Endothelial cell of umbilical vein (primary cell): ENCODE data around the gene PPFIA2. TPM values are rescaled to one million over a fixed set of nuclear protein-coding genes. Genes with fewer than 3 reads are reported as not detected.

Experiments
- BruUV-seq: library from RNA; stranded (reverse); fragments of 400-500 nt; replicated peaks from 2 replicates; lab custom pipeline; 2021; lab: Mats Ljungman, UMichigan
- CTCF ChIA-PET: fragments of 300-600, 350-600 bp; sonication (Branson Sonifier 250); formaldehyde crosslinking; loops from one replicate; lab custom pipeline; 2021; ENCODE audit warnings: antibody characterized with exemption, inconsistent platforms; lab: Charles Lee
- POLR2A ChIA-PET: fragments of 300-600, 350-600 bp; sonication (Branson Sonifier 250); formaldehyde crosslinking; loops from one replicate; lab custom pipeline; 2021; ENCODE audit warnings: antibody characterized with exemption, inconsistent platforms; lab: Charles Lee
- DNase-seq: peaks from one replicate; pipeline ENCODE4 v3.0.0-alpha.2; 2011; ENCODE audit warnings: low read depth, low spot score
- FAIRE-seq: peaks from 2 replicates; lab custom pipeline; 2011; peaks lifted over from hg19 to GRCh38; lab: Jason Lieb, UNC
- H2AFZ ChIP-seq: 2 replicates; pipeline ENCODE4 v1.6.0; 2012; ENCODE audit warnings: low read depth, low read length, control low read depth, inconsistent platforms
- H3K27ac ChIP-seq: 2 replicates; pipeline ENCODE4 v1.5.1; 2011; ENCODE audit warnings: low read depth, mild to moderate bottlenecking, control low read depth, low read length, moderate library complexity; ENCODE audit not compliant: insufficient read depth
- H3K27me3 ChIP-seq, 2 experiments: 2 replicates each; pipeline versions ENCODE4 v1.6.0 to v1.6.1; 2011; ENCODE audit warnings: low read length in 2 of 2, mixed read lengths in 1 of 2; ENCODE audit not compliant: control insufficient read depth in 2 of 2, insufficient read depth in 2 of 2
- H3K36me3 ChIP-seq, 2 experiments: 2 replicates in 1 of 2; 3 replicates in 1 of 2; pipeline ENCODE4 v1.5.1; 2011; ENCODE audit warnings: low read length in 2 of 2, mild to moderate bottlenecking in 1 of 2, moderate library complexity in 1 of 2; ENCODE audit not compliant: control insufficient read depth in 2 of 2, insufficient read depth in 2 of 2; ENCODE audit errors: extremely low read depth in 1 of 2
- H3K4me1 ChIP-seq: 3 replicates; pipeline ENCODE4 v1.5.1; 2011; ENCODE audit warnings: mild to moderate bottlenecking, low read length; ENCODE audit not compliant: control insufficient read depth, insufficient read depth; ENCODE audit errors: extremely low read depth
- H3K4me2 ChIP-seq: 2 replicates; pipeline ENCODE4 v1.6.1; 2011; ENCODE audit warnings: low read length, control low read depth, mixed read lengths; ENCODE audit not compliant: insufficient read depth
- H3K4me3 ChIP-seq, 3 experiments: fragments of 200-600 bp in 1 of 3; sonication (generic), shearing (Covaris generic) in 1 of 3; replicated peaks in 1 of 3; 2 replicates each; pipeline ENCODE4 v1.5.1; 2011 to 2016; ENCODE audit warnings: control low read depth in 3 of 3, low read length in 3 of 3, mild to moderate bottlenecking in 2 of 3, inconsistent platforms in 1 of 3, low read depth in 1 of 3, moderate library complexity in 1 of 3; ENCODE audit not compliant: insufficient read depth in 1 of 3
- H3K79me2 ChIP-seq: 2 replicates; pipeline ENCODE4 v1.6.0; 2012; ENCODE audit warnings: low read length, inconsistent platforms; ENCODE audit not compliant: control insufficient read depth, insufficient read depth
- H3K9ac ChIP-seq: replicated peaks from 2 replicates; pipeline ENCODE3; 2011; ENCODE audit warnings: low read length, control low read depth; ENCODE audit not compliant: insufficient read depth; ENCODE audit errors: extremely low read depth
- H3K9me1 ChIP-seq: replicated peaks from 3 replicates; pipeline ENCODE4 v1.6.0; 2011; ENCODE audit warnings: mild to moderate bottlenecking, low read length; ENCODE audit not compliant: control insufficient read depth, insufficient read depth; ENCODE audit errors: extremely low read depth
- H3K9me3 ChIP-seq: replicated peaks from 2 replicates; pipeline ENCODE4 v1.5.1; 2012; ENCODE audit warnings: low read length, inconsistent platforms; ENCODE audit not compliant: control insufficient read depth, insufficient read depth
- H4K20me1 ChIP-seq: replicated peaks from 2 replicates; pipeline ENCODE3; 2011; ENCODE audit warnings: mild to moderate bottlenecking, low read length; ENCODE audit not compliant: control insufficient read depth, insufficient read depth; ENCODE audit errors: extremely low read depth
- EZH2 ChIP-seq: IDR thresholded peaks from 2 replicates; pipeline ENCODE4 v1.6.1; 2012; ENCODE audit warnings: borderline replicate concordance, low read depth, mild to moderate bottlenecking, moderate library complexity, low read length, inconsistent platforms; ENCODE audit not compliant: severe bottlenecking
- FOS ChIP-seq: IDR thresholded peaks from 2 replicates; pipeline ENCODE4 v1.6.1; 2011; ENCODE audit warnings: mild to moderate bottlenecking, low read length, moderate library complexity, borderline replicate concordance; ENCODE audit not compliant: insufficient read depth
- GATA2 ChIP-seq: IDR thresholded peaks from 2 replicates; pipeline ENCODE4 v1.7.0; 2011; ENCODE audit warnings: low read depth, mild to moderate bottlenecking, moderate library complexity, mixed read lengths, low read length; ENCODE audit not compliant: insufficient read length, insufficient read depth
- JUN ChIP-seq: IDR thresholded peaks from 2 replicates; pipeline ENCODE4 v1.6.1; 2011; ENCODE audit warnings: borderline replicate concordance, low read depth; ENCODE audit not compliant: insufficient read length, insufficient read depth
- MYC ChIP-seq: IDR thresholded peaks from one replicate; pipeline ENCODE4 v1.6.1; 2011; ENCODE audit warnings: mild to moderate bottlenecking, low read depth, low read length
- POLR2A ChIP-seq: IDR thresholded peaks from 2 replicates; pipeline ENCODE4 v1.6.1; 2012; ENCODE audit warnings: low read depth, mild to moderate bottlenecking, control low read depth, low read length
- POLR2AphosphoS5 ChIP-seq: IDR thresholded peaks from 2 replicates; pipeline ENCODE4 v1.6.1; 2012; ENCODE audit warnings: low read depth, mild to moderate bottlenecking, control low read depth, low read length, moderate library complexity; ENCODE audit not compliant: insufficient read depth
- dilution Hi-C: fragments of 300-500 bp; cut with MboI; formaldehyde crosslinking; loops from one replicate; pipeline ENCODE4 v1.15.0; 2019; ENCODE audit warnings: low sequenced_read_pairs; ENCODE audit not compliant: extremely low pct_ligation_motif_present
- intact Hi-C: fragments of 100-400 bp; cut with micrococcal nuclease; formaldehyde crosslinking; loops from one replicate; pipeline ENCODE4 v1.10.0; 2022
- polyA plus RNA-seq, 4 experiments: library from polyadenylated mRNA; depleted of rRNA in 3 of 4; stranded (reverse) in 3 of 4; unstranded in 1 of 4; fragments of >200 nt; gene quantifications; 2 replicates each; pipeline versions ENCODE4 v1.2.1 to v1.2.3, GENCODE V29; 2011 to 2012; ENCODE audit warnings: missing spikeins in 1 of 4
- total RNA-seq: library from RNA; stranded (reverse); gene quantifications from 2 replicates; pipeline ENCODE4 v1.2.3, GENCODE V29; 2021
- TF ChIP-seq, protein P1 (sequence below), 2 donors: IDR thresholded peaks; 1 replicate in 1 of 2; 2 replicates in 1 of 2; pipeline ENCODE4 v1.5.1; 2011; ENCODE audit warnings: low read length in 2 of 2, mild to moderate bottlenecking in 2 of 2, moderate library complexity in 2 of 2, control low read depth in 1 of 2, inconsistent platforms in 1 of 2, low read depth in 1 of 2; ENCODE audit not compliant: insufficient read depth in 1 of 2; ENCODE audit errors: extremely low read depth in 1 of 2
- TF ChIP-seq, protein P2 (sequence below): IDR thresholded peaks from 2 replicates; pipeline ENCODE4 v1.6.1; 2011; ENCODE audit not compliant: insufficient read depth, insufficient read length

Gene PPFIA2
- total and polyA plus RNA-seq, 2 donors (not counting 3 experiments of a cell fraction or from before 2014, with no cell fraction given) = not detected

DNA sequence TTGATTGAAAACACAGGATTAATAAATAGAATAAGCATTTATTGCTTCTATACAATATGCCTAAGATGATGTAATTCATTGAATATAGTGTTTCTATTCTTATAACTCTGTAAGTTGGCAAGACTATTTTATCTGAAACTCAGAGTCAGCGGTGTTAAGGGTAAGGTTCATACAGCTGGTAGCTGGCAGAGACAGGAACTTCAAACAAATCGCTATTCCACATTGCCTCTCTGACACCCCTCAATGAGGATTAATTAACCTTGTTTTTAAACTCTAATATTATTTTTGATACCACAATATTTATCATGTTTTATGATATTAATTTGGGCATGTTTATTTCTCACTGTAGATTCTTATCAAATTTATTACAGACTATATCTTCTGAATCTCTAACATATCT lies 357.9 kb downstream of the PPFIA2 start:
- DNase-seq (no peak), FAIRE-seq (no peak)
- POLR2A ChIA-PET = no interaction called here
- intact Hi-C loops = no loop called here
- H3K4me3 ChIP-seq = no peak overlapping the region
- no peaks in the 10 kb centered on the region for H3K27me3 ChIP-seq
- no peaks in the 10 kb centered on the region for H3K79me2 ChIP-seq
- no peaks in the 10 kb centered on the region for H4K20me1 ChIP-seq
- H3K9ac ChIP-seq = no peak overlapping the region
- no peaks in the 10 kb centered on the region for H3K36me3 ChIP-seq
- dilution Hi-C loops = no loop called here
- no TSS peak for BruUV-seq
- TF ChIP-seq POLR2AphosphoS5 (no peak), EZH2 (no peak), FOS (no peak), JUN (no peak), POLR2A (no peak), GATA2 (no peak), MYC (no peak)
- TF ChIP-seq, protein P1, sequence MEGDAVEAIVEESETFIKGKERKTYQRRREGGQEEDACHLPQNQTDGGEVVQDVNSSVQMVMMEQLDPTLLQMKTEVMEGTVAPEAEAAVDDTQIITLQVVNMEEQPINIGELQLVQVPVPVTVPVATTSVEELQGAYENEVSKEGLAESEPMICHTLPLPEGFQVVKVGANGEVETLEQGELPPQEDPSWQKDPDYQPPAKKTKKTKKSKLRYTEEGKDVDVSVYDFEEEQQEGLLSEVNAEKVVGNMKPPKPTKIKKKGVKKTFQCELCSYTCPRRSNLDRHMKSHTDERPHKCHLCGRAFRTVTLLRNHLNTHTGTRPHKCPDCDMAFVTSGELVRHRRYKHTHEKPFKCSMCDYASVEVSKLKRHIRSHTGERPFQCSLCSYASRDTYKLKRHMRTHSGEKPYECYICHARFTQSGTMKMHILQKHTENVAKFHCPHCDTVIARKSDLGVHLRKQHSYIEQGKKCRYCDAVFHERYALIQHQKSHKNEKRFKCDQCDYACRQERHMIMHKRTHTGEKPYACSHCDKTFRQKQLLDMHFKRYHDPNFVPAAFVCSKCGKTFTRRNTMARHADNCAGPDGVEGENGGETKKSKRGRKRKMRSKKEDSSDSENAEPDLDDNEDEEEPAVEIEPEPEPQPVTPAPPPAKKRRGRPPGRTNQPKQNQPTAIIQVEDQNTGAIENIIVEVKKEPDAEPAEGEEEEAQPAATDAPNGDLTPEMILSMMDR (IDR thresholded peaks at IDR 0.05; ENCODE audit: extremely low read depth in 1 of 2, insufficient read depth in 1 of 2, low read depth in 1 of 2, low read length in 2 of 2) = no peak
- TF ChIP-seq, protein P2, sequence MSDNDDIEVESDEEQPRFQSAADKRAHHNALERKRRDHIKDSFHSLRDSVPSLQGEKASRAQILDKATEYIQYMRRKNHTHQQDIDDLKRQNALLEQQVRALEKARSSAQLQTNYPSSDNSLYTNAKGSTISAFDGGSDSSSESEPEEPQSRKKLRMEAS = no peak
- no peak overlapping the region for H2AFZ ChIP-seq
- no peak overlapping the region for H3K4me2 ChIP-seq
- no peaks in the 10 kb centered on the region for H3K9me1 ChIP-seq
- H3K4me1 ChIP-seq = no peaks in the 10 kb centered on the region
- H3K27ac ChIP-seq = no peak overlapping the region
- H3K9me3 ChIP-seq = no peaks in the 10 kb centered on the region
- CTCF ChIA-PET = no interaction called here
